Suprapubic skin (tissue), 4 donors: Measurements from ENCODE around the gene SEPTIN12. TPM values are rescaled to one million over a fixed set of nuclear protein-coding genes. Genes with fewer than 3 reads are reported as not detected.

Source experiments
- DNase-seq, 2 donors: peaks; one replicate each; pipeline ENCODE4 v3.0.0-alpha.2; 2019; ENCODE audit warnings: low spot score in 2 of 2
- H3K27ac ChIP-seq: fragments of 200-600 bp; sonication (generic); one replicate; pipeline ENCODE4 v1.5.1; 2019
- H3K27me3 ChIP-seq: fragments of 200-600 bp; sonication (generic); one replicate; pipeline ENCODE4 v1.5.1; 2019
- H3K36me3 ChIP-seq: fragments of 200-600 bp; sonication (generic); one replicate; pipeline ENCODE4 v1.5.1; 2019
- H3K4me1 ChIP-seq: fragments of 200-600 bp; sonication (generic); one replicate; pipeline ENCODE4 v1.5.1; 2019
- H3K4me3 ChIP-seq: fragments of 200-600 bp; sonication (generic); one replicate; pipeline ENCODE4 v1.5.1; 2019; ENCODE audit warnings: mild to moderate bottlenecking
- H3K9me3 ChIP-seq: fragments of 200-600 bp; sonication (generic); one replicate; pipeline ENCODE4 v1.5.1; 2019
- EP300 ChIP-seq: sonication (generic); formaldehyde crosslinking; IDR thresholded peaks from one replicate; pipeline ENCODE4 v1.6.1; 2017; ENCODE audit warnings: antibody characterized with exemption
- POLR2A ChIP-seq, 2 donors: fragments of 450-650 bp; IDR thresholded peaks; one replicate each; pipeline ENCODE4 v1.6.1; 2017; ENCODE audit warnings: antibody characterized with exemption in 2 of 2, mild to moderate bottlenecking in 2 of 2, moderate library complexity in 2 of 2
- POLR2AphosphoS5 ChIP-seq, 3 donors: sonication (generic); formaldehyde crosslinking; IDR thresholded peaks; one replicate each; pipeline ENCODE4 v1.6.1; 2017; ENCODE audit warnings: antibody characterized with exemption in 3 of 3
- WGBS: methylation state at CpG from one replicate; pipeline ENCODE4 v1.1.5; 2018; 5-methylcytosine and 5-hydroxymethylcytosine counted together
- total RNA-seq, 4 donors: library from RNA; depleted of rRNA; stranded (reverse); fragments of >200 nt; gene quantifications; one replicate each; pipeline ENCODE4 v1.1.0, GENCODE V29; 2016
- TF ChIP-seq, protein P1 (sequence below), 2 donors: fragments of 200-600 bp in 1 of 2; fragments of 450-650 bp in 1 of 2; sonication (generic) in 1 of 2; IDR thresholded peaks; one replicate each; pipeline ENCODE4 v1.5.1; 2016 to 2019; ENCODE audit warnings: antibody characterized with exemption in 2 of 2, mild to moderate bottlenecking in 1 of 2, moderate library complexity in 1 of 2

Gene SEPTIN12
- total RNA-seq, 4 donors from 2014 or later: not detected

DNA sequence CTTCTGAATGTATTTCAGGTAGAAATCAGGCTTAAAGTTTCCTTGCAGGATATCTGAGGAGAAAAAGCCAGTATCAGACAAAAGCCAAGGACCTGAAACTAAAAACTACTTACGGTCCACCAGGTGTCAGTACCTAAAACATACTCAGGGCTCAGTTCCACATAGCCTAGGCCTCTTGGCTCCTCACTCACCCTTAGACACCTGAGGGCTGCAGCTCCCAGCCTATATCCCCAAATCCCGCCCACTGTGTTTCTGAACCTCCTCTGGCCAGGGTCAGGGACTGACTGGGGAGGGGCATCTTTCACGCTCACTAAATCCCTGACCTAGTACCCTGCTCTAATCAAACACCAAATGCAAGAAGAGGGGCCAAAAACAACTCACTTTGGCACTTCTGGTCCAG lies 23.1 kb upstream of the SEPTIN12 start:
- Histone ChIP-seq H3K4me3 (no peak overlapping the region), H3K27ac (no peak overlapping the region), H3K9me3 (no peaks in the 10 kb centered on the region), H3K36me3 (peaks cover 89% of the 10 kb centered on the region), H3K4me1 (no peaks in the 10 kb centered on the region), H3K27me3 (no peaks in the 10 kb centered on the region)
- 90% methylated on average over 3 of the region's 3 CpGs for WGBS
- DNase-seq: no peak
- TF ChIP-seq EP300: no peak
- TF ChIP-seq POLR2A (IDR thresholded peaks at IDR 0.05): no peak
- TF ChIP-seq POLR2AphosphoS5 (IDR thresholded peaks at IDR 0.05): no peak
- TF ChIP-seq, protein P1, sequence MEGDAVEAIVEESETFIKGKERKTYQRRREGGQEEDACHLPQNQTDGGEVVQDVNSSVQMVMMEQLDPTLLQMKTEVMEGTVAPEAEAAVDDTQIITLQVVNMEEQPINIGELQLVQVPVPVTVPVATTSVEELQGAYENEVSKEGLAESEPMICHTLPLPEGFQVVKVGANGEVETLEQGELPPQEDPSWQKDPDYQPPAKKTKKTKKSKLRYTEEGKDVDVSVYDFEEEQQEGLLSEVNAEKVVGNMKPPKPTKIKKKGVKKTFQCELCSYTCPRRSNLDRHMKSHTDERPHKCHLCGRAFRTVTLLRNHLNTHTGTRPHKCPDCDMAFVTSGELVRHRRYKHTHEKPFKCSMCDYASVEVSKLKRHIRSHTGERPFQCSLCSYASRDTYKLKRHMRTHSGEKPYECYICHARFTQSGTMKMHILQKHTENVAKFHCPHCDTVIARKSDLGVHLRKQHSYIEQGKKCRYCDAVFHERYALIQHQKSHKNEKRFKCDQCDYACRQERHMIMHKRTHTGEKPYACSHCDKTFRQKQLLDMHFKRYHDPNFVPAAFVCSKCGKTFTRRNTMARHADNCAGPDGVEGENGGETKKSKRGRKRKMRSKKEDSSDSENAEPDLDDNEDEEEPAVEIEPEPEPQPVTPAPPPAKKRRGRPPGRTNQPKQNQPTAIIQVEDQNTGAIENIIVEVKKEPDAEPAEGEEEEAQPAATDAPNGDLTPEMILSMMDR (IDR thresholded peaks at IDR 0.05): no peak

DNA sequence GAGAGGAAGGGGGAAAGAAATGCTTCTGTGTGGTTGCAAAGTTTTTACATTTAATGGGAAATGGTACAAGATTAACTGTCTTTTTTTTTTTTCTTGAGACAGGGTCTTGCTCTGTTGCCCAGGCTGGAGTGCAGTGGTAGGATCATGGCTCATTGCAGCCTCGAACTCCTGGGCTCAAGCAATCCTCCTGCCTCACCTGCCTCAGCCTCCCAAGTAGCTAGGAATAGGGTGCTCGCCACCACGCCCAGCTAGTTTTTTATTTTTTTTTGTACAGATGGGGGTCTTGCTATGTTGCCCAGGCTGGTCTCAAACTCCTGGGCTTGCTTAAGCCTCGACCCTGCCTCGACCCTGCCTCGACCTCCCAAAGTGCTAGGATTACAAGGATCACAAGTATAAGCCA lies 18.1 kb upstream of the SEPTIN12 start:
- Histone ChIP-seq H3K9me3 (no peaks in the 10 kb centered on the region), H3K27me3 (no peaks in the 10 kb centered on the region), H3K4me1 (peaks cover 18% of the 10 kb centered on the region), H3K27ac (no peak overlapping the region), H3K4me3 (no peak overlapping the region), H3K36me3 (peaks cover 60% of the 10 kb centered on the region)
- WGBS: 93% methylated on average over 6 of the region's 6 CpGs
- no peak for DNase-seq
- TF ChIP-seq POLR2A (IDR thresholded peaks at IDR 0.05) (no peak), EP300 (no peak), POLR2AphosphoS5 (IDR thresholded peaks at IDR 0.05) (no peak)
- TF ChIP-seq, protein P1 (IDR thresholded peaks at IDR 0.05): no peak

DNA sequence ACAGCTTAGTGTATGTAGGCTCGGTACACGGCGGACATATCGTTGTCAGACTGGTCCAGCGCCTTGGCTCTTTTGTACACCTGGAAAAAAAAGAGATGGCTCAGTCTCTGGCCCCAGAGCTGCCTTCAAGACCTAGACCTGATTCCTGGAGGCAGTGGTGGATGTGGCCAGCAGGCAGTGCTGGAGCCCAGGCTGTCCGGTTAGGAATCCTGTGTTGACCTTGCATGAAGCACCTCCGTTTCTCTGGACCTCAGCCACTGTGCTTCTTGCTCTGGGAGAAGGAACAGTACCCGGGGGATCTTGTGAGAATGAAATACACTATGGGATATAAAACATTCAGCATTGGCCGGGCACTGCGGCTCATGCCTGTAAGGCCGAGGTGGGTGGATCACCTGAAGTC lies 17.1 kb upstream of the SEPTIN12 start:
- no peak for TF ChIP-seq POLR2A (IDR thresholded peaks at IDR 0.05)
- TF ChIP-seq POLR2AphosphoS5 (IDR thresholded peaks at IDR 0.05): no peak
- TF ChIP-seq, protein P1 (IDR thresholded peaks at IDR 0.05): no peak
- no peak for TF ChIP-seq EP300
- 87% methylated on average over 11 of the region's 11 CpGs for WGBS
- H3K4me3 ChIP-seq: no peak overlapping the region
- no peaks in the 10 kb centered on the region for H3K27me3 ChIP-seq
- no peak for DNase-seq
- H3K27ac ChIP-seq: no peak overlapping the region
- no peaks in the 10 kb centered on the region for H3K9me3 ChIP-seq
- H3K4me1 ChIP-seq: peaks cover 28% of the 10 kb centered on the region
- peaks cover 53% of the 10 kb centered on the region for H3K36me3 ChIP-seq

DNA sequence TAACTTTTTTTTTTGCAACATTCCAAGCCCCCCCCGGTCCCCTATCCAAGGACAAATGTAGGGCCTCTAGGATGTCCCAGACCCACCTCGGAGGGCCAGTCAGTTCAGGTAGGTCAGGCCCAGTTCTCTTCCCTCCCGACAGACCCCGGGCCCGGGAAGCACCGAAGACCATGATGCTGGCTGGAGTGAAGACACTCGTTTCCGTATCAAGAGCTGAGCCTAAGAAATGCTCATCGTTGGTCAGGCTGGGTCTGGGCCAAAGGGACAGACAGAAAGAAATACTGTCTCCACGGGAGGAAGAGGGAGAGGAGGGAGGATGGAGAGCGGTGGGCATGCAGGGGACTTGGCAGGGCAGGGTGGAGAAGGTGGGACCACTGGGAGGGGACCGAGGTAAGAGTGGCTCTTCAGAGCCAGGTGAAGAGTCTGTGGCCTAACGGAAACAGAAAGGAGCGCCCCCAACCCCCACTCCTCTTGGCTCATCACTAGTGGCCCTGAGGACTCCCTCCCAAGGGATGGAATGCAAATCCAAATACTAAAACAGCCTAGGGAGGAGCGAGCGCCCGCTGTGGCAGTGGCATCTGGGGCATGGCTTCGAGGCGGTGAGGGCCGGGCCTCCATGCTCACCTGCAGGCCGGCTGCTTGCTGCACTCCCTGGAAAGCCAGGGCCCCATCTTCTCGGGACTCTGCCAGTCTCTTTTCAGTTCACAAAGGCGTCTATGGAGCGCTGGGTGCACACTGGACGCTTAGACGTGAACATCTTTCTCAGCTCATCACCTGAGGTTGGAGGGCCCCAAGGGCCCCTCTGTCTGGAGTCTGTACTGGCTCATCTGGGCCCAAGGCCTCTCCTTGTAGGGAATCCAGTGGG lies 16.0 kb upstream of the SEPTIN12 start:
- no peak overlapping the region for H3K27ac ChIP-seq
- 85% methylated on average over 17 of the region's 26 CpGs for WGBS

DNA sequence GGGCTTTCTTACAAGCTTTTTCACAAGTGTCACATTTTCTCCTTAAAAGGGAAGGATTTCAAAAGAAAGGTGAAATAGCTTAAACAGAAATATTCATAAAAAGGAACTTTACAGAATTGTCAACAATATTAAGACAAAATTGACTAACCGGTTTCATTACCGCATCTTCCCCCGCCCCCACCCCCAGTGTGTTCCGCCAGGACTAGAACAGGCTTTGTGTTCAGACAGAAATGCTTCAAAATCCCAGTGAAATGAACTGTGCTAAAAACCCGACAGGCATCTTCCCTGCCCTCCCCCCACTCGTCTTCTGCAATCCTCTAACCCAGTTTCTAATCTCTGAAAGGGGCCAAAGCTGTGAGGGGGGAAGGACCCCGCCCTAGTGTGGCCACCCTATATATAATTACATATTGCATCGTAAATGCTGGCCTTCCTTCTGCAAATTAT lies 15.3 kb upstream of the SEPTIN12 start:
- peaks cover 49% of the 10 kb centered on the region for H3K36me3 ChIP-seq
- WGBS: 50% methylated on average over 8 of the region's 8 CpGs
- no peaks in the 10 kb centered on the region for H3K9me3 ChIP-seq
- H3K27ac ChIP-seq: no peak overlapping the region
- H3K4me3 ChIP-seq: peak overlapping the region; percentile 93
- DNase-seq: no peak
- H3K27me3 ChIP-seq: no peaks in the 10 kb centered on the region
- H3K4me1 ChIP-seq: peaks cover 29% of the 10 kb centered on the region
- TF ChIP-seq EP300 (no peak), POLR2AphosphoS5 (IDR thresholded peaks at IDR 0.05) (no peak), POLR2A (IDR thresholded peaks at IDR 0.05) (no peak)
- TF ChIP-seq, protein P1 (IDR thresholded peaks at IDR 0.05): no peak

More for the DNA sequence above, 16.0 kb upstream of the SEPTIN12 start:
- H3K4me3 ChIP-seq: no peak overlapping the region
- peaks cover 29% of the 10 kb centered on the region for H3K4me1 ChIP-seq
- DNase-seq: no peak
- H3K36me3 ChIP-seq: peaks cover 51% of the 10 kb centered on the region
- TF ChIP-seq POLR2AphosphoS5 (IDR thresholded peaks at IDR 0.05) (no peak), EP300 (no peak), POLR2A (IDR thresholded peaks at IDR 0.05) (no peak)
- TF ChIP-seq, protein P1 (IDR thresholded peaks at IDR 0.05): no peak
- no peaks in the 10 kb centered on the region for H3K9me3 ChIP-seq
- H3K27me3 ChIP-seq: no peaks in the 10 kb centered on the region
